ENCODE results near the gene KRT2.

Gene KRT2

GRCh38 chr12:52634266-52635056 lies 17.6 kb downstream of the KRT2 start:
- Mint-ChIP-seq H3K36me3 (ENCODE audit: low read depth) (no peaks in the 10 kb centered on the region), H3K27me3 (ENCODE audit: low read depth, poor library complexity) (peaks cover 12% of the 10 kb centered on the region), H3K27ac (no peak overlapping the region), H3K9me3 (no peaks in the 10 kb centered on the region), H3K4me1 (no peaks in the 10 kb centered on the region), H3K4me3 (no peak overlapping the region)
- TF ChIP-seq, protein P1, sequence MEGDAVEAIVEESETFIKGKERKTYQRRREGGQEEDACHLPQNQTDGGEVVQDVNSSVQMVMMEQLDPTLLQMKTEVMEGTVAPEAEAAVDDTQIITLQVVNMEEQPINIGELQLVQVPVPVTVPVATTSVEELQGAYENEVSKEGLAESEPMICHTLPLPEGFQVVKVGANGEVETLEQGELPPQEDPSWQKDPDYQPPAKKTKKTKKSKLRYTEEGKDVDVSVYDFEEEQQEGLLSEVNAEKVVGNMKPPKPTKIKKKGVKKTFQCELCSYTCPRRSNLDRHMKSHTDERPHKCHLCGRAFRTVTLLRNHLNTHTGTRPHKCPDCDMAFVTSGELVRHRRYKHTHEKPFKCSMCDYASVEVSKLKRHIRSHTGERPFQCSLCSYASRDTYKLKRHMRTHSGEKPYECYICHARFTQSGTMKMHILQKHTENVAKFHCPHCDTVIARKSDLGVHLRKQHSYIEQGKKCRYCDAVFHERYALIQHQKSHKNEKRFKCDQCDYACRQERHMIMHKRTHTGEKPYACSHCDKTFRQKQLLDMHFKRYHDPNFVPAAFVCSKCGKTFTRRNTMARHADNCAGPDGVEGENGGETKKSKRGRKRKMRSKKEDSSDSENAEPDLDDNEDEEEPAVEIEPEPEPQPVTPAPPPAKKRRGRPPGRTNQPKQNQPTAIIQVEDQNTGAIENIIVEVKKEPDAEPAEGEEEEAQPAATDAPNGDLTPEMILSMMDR (IDR thresholded peaks at IDR 0.05): no peak
- DNase-seq: no peak

DNA sequence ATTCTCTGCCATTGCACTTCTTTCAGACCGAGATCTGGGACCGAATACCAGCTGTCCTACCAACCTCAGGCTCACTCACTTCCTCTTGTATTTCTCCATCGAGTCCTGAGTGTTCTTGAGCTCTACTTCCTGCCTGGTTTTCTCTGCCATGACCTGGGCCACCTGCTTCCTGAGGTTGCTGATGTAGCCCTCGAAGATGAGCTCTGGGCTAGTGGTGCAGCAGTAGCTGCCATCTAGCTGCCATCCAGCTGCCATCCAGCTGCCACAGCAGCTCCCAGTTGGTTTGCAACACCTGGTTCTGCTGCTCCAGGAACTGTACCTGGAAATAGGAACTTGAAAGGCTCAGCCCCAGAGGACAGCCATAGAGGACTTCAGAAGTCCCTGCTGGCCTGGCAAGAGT lies 18.6 kb downstream of the KRT2 start:
- no peak for DNase-seq
- H3K27me3 Mint-ChIP-seq (ENCODE audit: low read depth, poor library complexity): peaks cover 12% of the 10 kb centered on the region
- TF ChIP-seq, protein P1 (IDR thresholded peaks at IDR 0.05): no peak
- H3K4me1 Mint-ChIP-seq: no peaks in the 10 kb centered on the region
- H3K9me3 Mint-ChIP-seq: no peaks in the 10 kb centered on the region
- no peaks in the 10 kb centered on the region for H3K36me3 Mint-ChIP-seq (ENCODE audit: low read depth)
- peak overlapping the region; percentile 77 for H3K27ac Mint-ChIP-seq
- H3K4me3 Mint-ChIP-seq: no peak overlapping the region

- DNase-seq: no peak
- H3K27ac Mint-ChIP-seq: no peak overlapping the region
Measured at GRCh38 chr12:52632656-52633055, 19.4 kb downstream of the KRT2 start.

DNA sequence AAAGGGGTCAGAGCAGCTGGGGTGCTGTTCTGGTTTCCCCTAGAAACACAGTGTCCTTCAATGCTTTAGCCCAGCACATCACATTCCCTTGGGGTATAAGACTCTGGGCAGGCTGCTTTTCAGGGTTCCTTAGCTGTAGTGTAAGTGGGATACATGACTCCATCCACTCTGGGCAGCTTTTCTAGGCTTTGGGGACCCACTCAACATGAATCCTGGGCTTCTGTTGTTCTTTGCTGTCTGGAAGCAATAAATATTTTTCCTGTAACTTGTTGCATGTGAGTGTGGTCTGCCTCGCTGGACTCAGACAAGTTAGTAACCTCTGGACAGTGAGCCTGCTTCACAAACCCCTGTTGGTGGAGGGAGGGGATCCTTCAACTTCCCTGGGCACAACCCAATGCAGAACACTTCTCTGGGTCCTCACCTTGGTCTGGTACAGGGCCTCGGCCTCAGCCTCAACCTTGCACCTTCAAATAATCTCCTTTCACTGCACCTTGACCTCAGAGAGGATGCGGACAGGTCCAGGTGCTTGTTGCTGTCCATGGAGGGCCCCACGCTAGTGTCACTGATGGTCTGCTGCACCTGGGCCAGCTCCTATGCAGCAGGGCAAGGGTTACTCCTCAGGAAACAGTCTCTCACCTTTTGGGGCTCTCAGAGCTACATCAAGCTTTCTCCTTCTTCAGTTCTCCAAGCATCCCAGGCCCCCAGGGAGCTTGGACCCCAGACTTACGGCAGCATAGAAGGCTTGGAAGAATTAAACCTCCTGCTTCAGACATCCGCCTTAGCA lies 20.1 kb downstream of the KRT2 start:
- Mint-ChIP-seq H3K4me1 (peaks cover 5% of the 10 kb centered on the region), H3K4me3 (no peak overlapping the region), H3K27ac (no peak overlapping the region), H3K36me3 (ENCODE audit: low read depth) (no peaks in the 10 kb centered on the region), H3K27me3 (ENCODE audit: low read depth, poor library complexity) (peaks cover 12% of the 10 kb centered on the region), H3K9me3 (no peaks in the 10 kb centered on the region)
- DNase-seq: no peak
- TF ChIP-seq, protein P1 (IDR thresholded peaks at IDR 0.05): no peak

More at GRCh38 chr12:52632656-52633055, 19.4 kb downstream of the KRT2 start:
- Mint-ChIP-seq H3K4me1 (no peaks in the 10 kb centered on the region), H3K27me3 (ENCODE audit: low read depth, poor library complexity) (peaks cover 12% of the 10 kb centered on the region), H3K4me3 (no peak overlapping the region), H3K9me3 (no peaks in the 10 kb centered on the region), H3K36me3 (ENCODE audit: low read depth) (no peaks in the 10 kb centered on the region)
- TF ChIP-seq, protein P1 (IDR thresholded peaks at IDR 0.05): no peak

- TF ChIP-seq, protein P1 (IDR thresholded peaks at IDR 0.05): no peak
- Mint-ChIP-seq H3K9me3 (no peaks in the 10 kb centered on the region), H3K4me1 (peaks cover 7% of the 10 kb centered on the region), H3K4me3 (no peak overlapping the region), H3K36me3 (ENCODE audit: low read depth) (no peaks in the 10 kb centered on the region), H3K27me3 (ENCODE audit: low read depth, poor library complexity) (peaks cover 12% of the 10 kb centered on the region), H3K27ac (no peak overlapping the region)
- DNase-seq: no peak
Measured at GRCh38 chr12:52631264-52631663, 20.7 kb downstream of the KRT2 start.
